ENCODE data around the gene EIF1. TPM values are rescaled to one million over a fixed set of nuclear protein-coding genes. Genes with fewer than 3 reads are reported as not detected.

EIF1 gene
- total RNA-seq, 1 experiment from 2014 or later, result 651 TPM

GRCh38 chr17:41649923-41650519, 38.7 kb upstream of the EIF1 start:
- peaks cover 9 to 14% of the 10 kb centered on the region in 2 experiments for H3K4me1 Mint-ChIP-seq
- Histone ChIP-seq H3K23me2 (ENCODE audit: insufficient read length, low read depth, low read length, poor library complexity, severe bottlenecking) (peaks cover 7% of the 10 kb centered on the region), H3K9me3 (ENCODE audit: control insufficient read depth, low read depth, low read length) (no peaks in the 10 kb centered on the region), H2AFZ (ENCODE audit: low read length) (no peak overlapping the region), H2BK120ac (ENCODE audit: low read depth, low read length, poor library complexity, severe bottlenecking) (no peak overlapping the region), H4K20me1 (ENCODE audit: control insufficient read depth, insufficient read depth, insufficient read length) (no peaks in the 10 kb centered on the region), H2BK15ac (ENCODE audit: low read depth, low read length) (no peak overlapping the region), H3K9ac (ENCODE audit: extremely low read depth, insufficient read length, low read length) (no peak overlapping the region), H2BK12ac (ENCODE audit: insufficient read length, low read depth, low read length) (no peak overlapping the region), H3K23ac (ENCODE audit: insufficient read length, low read depth, low read length) (no peak overlapping the region), H3K56ac (ENCODE audit: insufficient read length, low read depth, low read length) (no peak overlapping the region), H2BK20ac (ENCODE audit: low read depth, low read length, poor library complexity, severe bottlenecking) (no peak overlapping the region), H4K8ac (replicated peaks; ENCODE audit: insufficient read length, low read depth, low read length) (no peak overlapping the region), H2BK5ac (ENCODE audit: insufficient read length, low read length) (no peak overlapping the region), H3T11ph (ENCODE audit: low read length) (no peak overlapping the region), H4K5ac (ENCODE audit: insufficient read length, low read depth, low read length) (no peak overlapping the region), H4K91ac (ENCODE audit: insufficient read length, low read depth, low read length) (no peak overlapping the region), H3K27ac (ENCODE audit: insufficient read length, low read depth, low read length) (no peak overlapping the region), H3K14ac (ENCODE audit: insufficient read depth, low read length) (no peak overlapping the region), H3K4me2 (ENCODE audit: insufficient read depth, insufficient read length, low read length) (no peak overlapping the region), H2AK5ac (ENCODE audit: insufficient read length, low read length) (no peak overlapping the region), H3K18ac (ENCODE audit: insufficient read length, low read depth, low read length) (no peak overlapping the region), H3K4ac (ENCODE audit: low read depth, low read length) (no peak overlapping the region), H3K79me2 (ENCODE audit: insufficient read depth, low read length) (no peaks in the 10 kb centered on the region), H3K27me3 (ENCODE audit: insufficient read depth, low read length) (no peaks in the 10 kb centered on the region), H3K79me1 (ENCODE audit: insufficient read depth, low read depth, low read length, poor library complexity, severe bottlenecking) (no peaks in the 10 kb centered on the region), H3K4me1 (ENCODE audit: insufficient read depth, low read length) (no peaks in the 10 kb centered on the region)
- no peaks in the 10 kb centered on the region; a peak in 1 of 7 replicates for H3K36me3 Mint-ChIP-seq (ENCODE audit: insufficient read depth in 1 of 3, low read depth in 3 of 3)
- H3K27ac Mint-ChIP-seq, result no peak overlapping the region
- H3K4me3 Mint-ChIP-seq, result no peak overlapping the region
- DNase-seq, result no peak
- WGBS (ENCODE audit: extremely low coverage, insufficient read length, low lambda C conversion rate), result 100% methylated on average over 2 of the region's 10 CpGs
- TF ChIP-seq CTCF (conservative IDR thresholded peaks at IDR 0.05), result no peak
- H3K9me3 Mint-ChIP-seq, result no peaks in the 10 kb centered on the region
- peaks cover 3% of the 10 kb centered on the region for H3K27me3 Mint-ChIP-seq (ENCODE audit: low read depth)
